Panc1 (cell line): ENCODE measurements around the gene LTO1.

Source experiments
- CTCF ChIP-seq: fragments of 450-650 bp; IDR thresholded peaks from 2 replicates; pipeline ENCODE4 v1.5.1; 2017; ENCODE audit warnings: mild to moderate bottlenecking
- POLR2AphosphoS5 ChIP-seq: IDR thresholded peaks from 2 replicates; pipeline ENCODE4 v1.6.1; 2012; ENCODE audit warnings: mild to moderate bottlenecking, low read depth, low read length, moderate library complexity
- SIN3A ChIP-seq: IDR thresholded peaks from 2 replicates; pipeline ENCODE4 v1.6.1; 2012; ENCODE audit warnings: low read depth, mild to moderate bottlenecking, low read length, moderate library complexity, borderline replicate concordance; ENCODE audit not compliant: insufficient read depth
- TF ChIP-seq, protein P1 (sequence below), 2 experiments: IDR thresholded peaks; 2 replicates each; pipeline ENCODE4 v1.6.1; 2011 to 2012; ENCODE audit warnings: low read depth in 2 of 2, control low read depth in 1 of 2, low read length in 1 of 2, mild to moderate bottlenecking in 1 of 2, moderate library complexity in 1 of 2; ENCODE audit not compliant: insufficient read depth in 1 of 2

- TF ChIP-seq, protein P1, sequence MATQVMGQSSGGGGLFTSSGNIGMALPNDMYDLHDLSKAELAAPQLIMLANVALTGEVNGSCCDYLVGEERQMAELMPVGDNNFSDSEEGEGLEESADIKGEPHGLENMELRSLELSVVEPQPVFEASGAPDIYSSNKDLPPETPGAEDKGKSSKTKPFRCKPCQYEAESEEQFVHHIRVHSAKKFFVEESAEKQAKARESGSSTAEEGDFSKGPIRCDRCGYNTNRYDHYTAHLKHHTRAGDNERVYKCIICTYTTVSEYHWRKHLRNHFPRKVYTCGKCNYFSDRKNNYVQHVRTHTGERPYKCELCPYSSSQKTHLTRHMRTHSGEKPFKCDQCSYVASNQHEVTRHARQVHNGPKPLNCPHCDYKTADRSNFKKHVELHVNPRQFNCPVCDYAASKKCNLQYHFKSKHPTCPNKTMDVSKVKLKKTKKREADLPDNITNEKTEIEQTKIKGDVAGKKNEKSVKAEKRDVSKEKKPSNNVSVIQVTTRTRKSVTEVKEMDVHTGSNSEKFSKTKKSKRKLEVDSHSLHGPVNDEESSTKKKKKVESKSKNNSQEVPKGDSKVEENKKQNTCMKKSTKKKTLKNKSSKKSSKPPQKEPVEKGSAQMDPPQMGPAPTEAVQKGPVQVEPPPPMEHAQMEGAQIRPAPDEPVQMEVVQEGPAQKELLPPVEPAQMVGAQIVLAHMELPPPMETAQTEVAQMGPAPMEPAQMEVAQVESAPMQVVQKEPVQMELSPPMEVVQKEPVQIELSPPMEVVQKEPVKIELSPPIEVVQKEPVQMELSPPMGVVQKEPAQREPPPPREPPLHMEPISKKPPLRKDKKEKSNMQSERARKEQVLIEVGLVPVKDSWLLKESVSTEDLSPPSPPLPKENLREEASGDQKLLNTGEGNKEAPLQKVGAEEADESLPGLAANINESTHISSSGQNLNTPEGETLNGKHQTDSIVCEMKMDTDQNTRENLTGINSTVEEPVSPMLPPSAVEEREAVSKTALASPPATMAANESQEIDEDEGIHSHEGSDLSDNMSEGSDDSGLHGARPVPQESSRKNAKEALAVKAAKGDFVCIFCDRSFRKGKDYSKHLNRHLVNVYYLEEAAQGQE (IDR thresholded peaks at IDR 0.05; ENCODE audit: insufficient read depth in 1 of 2, low read depth in 2 of 2, low read length in 1 of 2): no peak
- TF ChIP-seq CTCF (no peak), POLR2AphosphoS5 (no peak), SIN3A (no peak)
Observed at GRCh38 chr11:69702769-69703452, 27.8 kb upstream of the LTO1 start.
